Thyroid gland (tissue), 4 donors: ENCODE measurements around the gene HK3.

Experiments
- CTCF ChIP-seq, 6 experiments: fragments of 200-600 bp in 3 of 6; fragments of 450-650 bp in 3 of 6; sonication (generic) in 3 of 6; IDR thresholded peaks; one replicate each; pipeline ENCODE4 v1.5.1; 2016 to 2019; ENCODE audit warnings: antibody characterized with exemption in 6 of 6, mild to moderate bottlenecking in 2 of 6, inconsistent platforms in 1 of 6, moderate library complexity in 1 of 6
- POLR2A ChIP-seq, 2 donors: fragments of 450-650 bp; IDR thresholded peaks; one replicate each; pipeline ENCODE4 v1.6.1; 2017; ENCODE audit warnings: antibody characterized with exemption in 2 of 2, mild to moderate bottlenecking in 2 of 2, moderate library complexity in 1 of 2

- no peak for TF ChIP-seq CTCF (IDR thresholded peaks at IDR 0.05)
- TF ChIP-seq POLR2A (IDR thresholded peaks at IDR 0.05): no peak
Observed at GRCh38 chr5:176859916-176860315, 39.2 kb downstream of the HK3 start.
